Smooth muscle cell (in vitro differentiated cells): ENCODE measurements around the gene GOLGA1. TPM values are rescaled to one million over a fixed set of nuclear protein-coding genes. Genes with fewer than 3 reads are reported as not detected.

Experiments
- DNase-seq: peaks from one replicate; lab custom pipeline; 2025; ENCODE audit not compliant: unreplicated experiment; lab: John Stamatoyannopoulos, UW
- H2AFZ ChIP-seq: fragments of 200-600 bp; sonication (generic); 2 replicates; pipeline ENCODE4 v1.6.0; 2016; ENCODE audit warnings: antibody characterized with exemption, low read depth, mild to moderate bottlenecking
- H3F3A ChIP-seq: fragments of 200-600 bp; sonication (generic); 2 replicates; pipeline ENCODE4 v1.6.0; 2017; ENCODE audit warnings: antibody characterized with exemption, low read depth
- H3K27ac ChIP-seq: fragments of 200-600 bp; sonication (generic); 2 replicates; pipeline ENCODE4 v1.5.1; 2016; ENCODE audit warnings: low read depth, mild to moderate bottlenecking
- H3K27me3 ChIP-seq: fragments of 200-600 bp; sonication (generic); 2 replicates; pipeline ENCODE4 v1.6.1; 2016; ENCODE audit warnings: low read depth, mild to moderate bottlenecking
- H3K36me3 ChIP-seq: fragments of 200-600 bp; sonication (generic); 2 replicates; pipeline ENCODE4 v1.5.1; 2016; ENCODE audit warnings: low read depth
- H3K4me1 ChIP-seq: fragments of 200-600 bp; sonication (generic); 2 replicates; pipeline ENCODE4 v1.5.1; 2016; ENCODE audit warnings: low read depth
- H3K4me2 ChIP-seq: fragments of 200-600 bp; sonication (generic); 2 replicates; pipeline ENCODE4 v1.6.0; 2016; ENCODE audit warnings: mild to moderate bottlenecking
- H3K4me3 ChIP-seq: fragments of 200-600 bp; sonication (generic); 2 replicates; pipeline ENCODE4 v1.5.1; 2016; ENCODE audit warnings: mild to moderate bottlenecking
- H3K79me2 ChIP-seq: fragments of 200-600 bp; sonication (generic); 2 replicates; pipeline ENCODE4 v1.6.0; 2016; ENCODE audit warnings: low read depth, mild to moderate bottlenecking
- H3K9ac ChIP-seq: fragments of 200-600 bp; sonication (generic); 2 replicates; pipeline ENCODE4 v1.6.0; 2016; ENCODE audit warnings: low read depth
- H3K9me3 ChIP-seq: fragments of 200-600 bp; sonication (generic); replicated peaks from 2 replicates; pipeline ENCODE4 v1.5.1; 2016; ENCODE audit warnings: low read depth
- H4K20me1 ChIP-seq: fragments of 200-600 bp; sonication (generic); 2 replicates; pipeline ENCODE4 v1.6.0; 2016; ENCODE audit warnings: low read depth
- CTCF ChIP-seq: fragments of 200-600 bp; sonication (generic); IDR thresholded peaks from 2 replicates; pipeline ENCODE4 v1.5.1; 2017; ENCODE audit warnings: borderline replicate concordance, mild to moderate bottlenecking, antibody characterized with exemption; ENCODE audit not compliant: insufficient read depth, poor library complexity, severe bottlenecking
- WGBS: methylation state at CpG from one replicate; pipeline ENCODE4 v1.1.7; 2016; ENCODE audit warnings: low lambda C conversion rate; 5-methylcytosine and 5-hydroxymethylcytosine counted together
- polyA plus RNA-seq: library from polyadenylated mRNA; unstranded; fragments of >200 nt; fragmentation: Nextera tagmentation; extraction: Ambion mirVana; gene quantifications from 2 replicates; pipeline ENCODE4 v1.2.1, GENCODE V29; 2016
- total RNA-seq: library from RNA; depleted of rRNA; stranded (reverse); fragments of >200 nt; gene quantifications from 2 replicates; pipeline ENCODE4 v1.2.3, GENCODE V29; 2014

Gene GOLGA1
- total and polyA plus RNA-seq, 2 experiments from 2014 or later = 6.8 to 11.0 TPM

- peaks cover 12% of the 10 kb centered on the region for H3K4me1 ChIP-seq
- H3K9me3 ChIP-seq = no peaks in the 10 kb centered on the region
- H3K36me3 ChIP-seq = peaks cover 4% of the 10 kb centered on the region
- no peak overlapping the region for H3K4me2 ChIP-seq
- no peak overlapping the region for H3K9ac ChIP-seq
- H3F3A ChIP-seq = peaks cover 26% of the 10 kb centered on the region
- no peak overlapping the region for H2AFZ ChIP-seq
- TF ChIP-seq CTCF = no peak
- no peak overlapping the region for H3K27ac ChIP-seq
- DNase-seq = no peak
- peaks cover 51% of the 10 kb centered on the region for H4K20me1 ChIP-seq
- peaks cover 26% of the 10 kb centered on the region for H3K79me2 ChIP-seq
- no peaks in the 10 kb centered on the region for H3K27me3 ChIP-seq
- 69% methylated on average over 16 of the region's 16 CpGs for WGBS
- no peak overlapping the region for H3K4me3 ChIP-seq
Observed at GRCh38 chr9:124855944-124856765, 84.7 kb downstream of the GOLGA1 start.

GRCh38 chr9:124855566-124855943, 85.3 kb downstream of the GOLGA1 start:
- H3K4me1 ChIP-seq = peaks cover 12% of the 10 kb centered on the region
- peaks cover 45% of the 10 kb centered on the region for H4K20me1 ChIP-seq
- peaks cover 26% of the 10 kb centered on the region for H3F3A ChIP-seq
- H3K9ac ChIP-seq = no peak overlapping the region
- TF ChIP-seq CTCF = no peak
- H3K36me3 ChIP-seq = peaks cover 4% of the 10 kb centered on the region
- H3K79me2 ChIP-seq = peaks cover 20% of the 10 kb centered on the region
- no peak overlapping the region for H3K4me2 ChIP-seq
- 96% methylated on average over 18 of the region's 18 CpGs for whole genome bisulfite sequencing
- H3K27ac ChIP-seq = no peak overlapping the region
- DNase-seq = no peak
- H3K4me3 ChIP-seq = no peak overlapping the region
- H3K27me3 ChIP-seq = no peaks in the 10 kb centered on the region
- H3K9me3 ChIP-seq = no peaks in the 10 kb centered on the region
- no peak overlapping the region for H2AFZ ChIP-seq

- no peak for DNase-seq
- Histone ChIP-seq H4K20me1 (peaks cover 38% of the 10 kb centered on the region), H3K4me1 (peaks cover 5% of the 10 kb centered on the region)
Observed at GRCh38 chr9:124854822-124855221, 86.1 kb downstream of the GOLGA1 start.

More at GRCh38 chr9:124854822-124855221, 86.1 kb downstream of the GOLGA1 start:
- WGBS = 85% methylated on average over 7 of the region's 7 CpGs
- no peak overlapping the region for H3K27ac ChIP-seq
- H3K9ac ChIP-seq = no peak overlapping the region
- H2AFZ ChIP-seq = no peak overlapping the region
- no peak overlapping the region for H3K4me2 ChIP-seq
- H3K79me2 ChIP-seq = peaks cover 12% of the 10 kb centered on the region
- H3K4me3 ChIP-seq = no peak overlapping the region
- no peak for TF ChIP-seq CTCF
- H3K9me3 ChIP-seq = no peaks in the 10 kb centered on the region
- H3K27me3 ChIP-seq = no peaks in the 10 kb centered on the region
- H3F3A ChIP-seq = peaks cover 21% of the 10 kb centered on the region
- H3K36me3 ChIP-seq = peaks cover 4% of the 10 kb centered on the region
